ENCODE data around the gene DMTF1.
"Not testable (repeated sequence)": the region's sequence is repeated elsewhere in the genome, so short reads cannot be mapped to it uniquely, and the experiment has no call there.

DMTF1 gene

GRCh38 chr7:87199241-87199640, 47.0 kb downstream of the DMTF1 start:
- no peak for DNase-seq

- no peak for DNase-seq
These were observed 47.6 kb downstream of the DMTF1 start for GRCh38 chr7:87199700-87200450.

- DNase-seq, result no peak
These were observed 50.0 kb downstream of the DMTF1 start for GRCh38 chr7:87202208-87202607.

- DNase-seq, result no peak
These were observed 50.5 kb downstream of the DMTF1 start for GRCh38 chr7:87202705-87203104.

GRCh38 chr7:87203929-87204328, 51.7 kb downstream of the DMTF1 start:
- not testable (repeated sequence) for DNase-seq

- no peak for DNase-seq
These were observed 52.7 kb downstream of the DMTF1 start for GRCh38 chr7:87204933-87205332.

- not testable (repeated sequence) for DNase-seq
These were observed 53.4 kb downstream of the DMTF1 start for GRCh38 chr7:87205701-87206100.

GRCh38 chr7:87206361-87206760, 54.1 kb downstream of the DMTF1 start:
- peak; percentile 17 for DNase-seq

- no peak for DNase-seq
These were observed 57.2 kb downstream of the DMTF1 start for GRCh38 chr7:87209295-87209924.

- no peak for DNase-seq
These were observed 58.3 kb downstream of the DMTF1 start for GRCh38 chr7:87210506-87210905.

- no peak for DNase-seq
These were observed 60.2 kb downstream of the DMTF1 start for GRCh38 chr7:87212498-87212897.

- DNase-seq, result no peak
These were observed 61.0 kb downstream of the DMTF1 start for GRCh38 chr7:87213252-87213651.

GRCh38 chr7:87213811-87214210, 61.6 kb downstream of the DMTF1 start:
- peak; percentile 6 for DNase-seq

GRCh38 chr7:87215046-87215445, 62.8 kb downstream of the DMTF1 start:
- DNase-seq, result no peak

GRCh38 chr7:87216701-87217508, 64.7 kb downstream of the DMTF1 start:
- DNase-seq, result no peak

- DNase-seq, result no peak
These were observed 65.9 kb downstream of the DMTF1 start for GRCh38 chr7:87217983-87218653.

GRCh38 chr7:87218796-87219544, 66.7 kb downstream of the DMTF1 start:
- peak; percentile 51 for DNase-seq

- DNase-seq, result peak; percentile 78
These were observed 67.3 kb downstream of the DMTF1 start, which contains the start of gene TMEM243 for GRCh38 chr7:87219545-87220025. Gene TMEM243 (minus strand): TSS chr7:87219732. CDS start chr7:87219503, 229 bp downstream.

- peak; percentile 82 for DNase-seq
These were observed 67.9 kb downstream of the DMTF1 start for GRCh38 chr7:87220026-87220733.

- DNase-seq, result peak; percentile 39
These were observed 68.5 kb downstream of the DMTF1 start for GRCh38 chr7:87220734-87221215.

GRCh38 chr7:87223666-87224065, 71.4 kb downstream of the DMTF1 start:
- DNase-seq, result peak; percentile 12
